Measurements from ENCODE around the gene SRRM3.
A peak's percentile ranks its signal among the peaks of the same experiment; 100 is the strongest.
"Not testable (repeated sequence)": the region's sequence is repeated elsewhere in the genome, so short reads cannot be mapped to it uniquely, and the experiment has no call there.

The SRRM3 gene

GRCh38 chr7:76262683-76263402 is 61.1 kb downstream of the SRRM3 start:
- peak; percentile 38 for DNase-seq (ENCODE audit: low read depth)

GRCh38 chr7:76265299-76265698 is 63.6 kb downstream of the SRRM3 start:
- no peak for DNase-seq (ENCODE audit: low read depth)

- no peak for DNase-seq (ENCODE audit: low read depth)
Measured at GRCh38 chr7:76267107-76267893, 65.6 kb downstream of the SRRM3 start.

GRCh38 chr7:76267894-76268183 is 66.1 kb downstream of the SRRM3 start:
- no peak for DNase-seq (ENCODE audit: low read depth)

GRCh38 chr7:76268376-76268775 is 66.7 kb downstream of the SRRM3 start:
- DNase-seq (ENCODE audit: low read depth) = no peak

- DNase-seq (ENCODE audit: low read depth) = no peak
Measured at GRCh38 chr7:76269895-76270294, 68.2 kb downstream of the SRRM3 start.

- DNase-seq (ENCODE audit: low read depth) = not testable (repeated sequence)
Measured at GRCh38 chr7:76271384-76271783, 69.7 kb downstream of the SRRM3 start.

GRCh38 chr7:76272142-76272541 is 70.4 kb downstream of the SRRM3 start:
- no peak for DNase-seq (ENCODE audit: low read depth)

- DNase-seq (ENCODE audit: low read depth) = no peak
Measured at GRCh38 chr7:76272851-76273497, 71.3 kb downstream of the SRRM3 start.

- no peak for DNase-seq (ENCODE audit: low read depth)
Measured at GRCh38 chr7:76273503-76273902, 71.8 kb downstream of the SRRM3 start.

GRCh38 chr7:76278540-76278939 is 76.8 kb downstream of the SRRM3 start:
- no peak for DNase-seq (ENCODE audit: low read depth)

GRCh38 chr7:76280408-76280807 is 78.7 kb downstream of the SRRM3 start:
- no peak for DNase-seq (ENCODE audit: low read depth)

GRCh38 chr7:76281006-76281705 is 79.5 kb downstream of the SRRM3 start:
- no peak for DNase-seq (ENCODE audit: low read depth)

- no peak for DNase-seq (ENCODE audit: low read depth)
Measured at GRCh38 chr7:76281706-76282343, 80.1 kb downstream of the SRRM3 start.

GRCh38 chr7:76282344-76283253 is 80.9 kb downstream of the SRRM3 start:
- no peak for DNase-seq (ENCODE audit: low read depth)

GRCh38 chr7:76283254-76284159 is 81.8 kb downstream of the SRRM3 start:
- no peak for DNase-seq (ENCODE audit: low read depth)

GRCh38 chr7:76285604-76286374 is 84.1 kb downstream of the SRRM3 start:
- no peak for DNase-seq (ENCODE audit: low read depth)

GRCh38 chr7:76286842-76287403 is 85.2 kb downstream of the SRRM3 start:
- DNase-seq (ENCODE audit: low read depth) = no peak

- not testable (repeated sequence) for DNase-seq (ENCODE audit: low read depth)
Measured at GRCh38 chr7:76290847-76291350, 89.2 kb downstream of the SRRM3 start.
